Stomach (tissue), 19 donors: ENCODE data around the gene ACYP1. TPM values are rescaled to one million over a fixed set of nuclear protein-coding genes. Genes with fewer than 3 reads are reported as not detected.

Source experiments
- DNase-seq, 2 donors: peaks; one replicate each; pipeline versions ENCODE4 v3.0.0 to v3.0.0-alpha.2; 2013 to 2019
- H3K27ac ChIP-seq, 5 donors: fragments of 200-600 bp in 4 of 5; sonication (generic) in 4 of 5; one replicate each; pipeline ENCODE4 v1.5.1; 2013 to 2019; ENCODE audit warnings: mild to moderate bottlenecking in 1 of 5, moderate library complexity in 1 of 5
- H3K27me3 ChIP-seq, 3 donors: fragments of 200-600 bp; sonication (generic); one replicate each; pipeline ENCODE4 v1.5.1; 2017 to 2019; ENCODE audit warnings: mixed run types in 1 of 3
- H3K36me3 ChIP-seq, 4 donors: fragments of 200-600 bp; sonication (generic); 1 replicate in 3 of 4; 2 replicates in 1 of 4; pipeline ENCODE4 v1.5.1; 2016 to 2019
- H3K4me1 ChIP-seq, 4 donors: fragments of 200-600 bp; sonication (generic); one replicate each; pipeline ENCODE4 v1.5.1; 2016 to 2019
- H3K4me3 ChIP-seq, 4 donors: fragments of 200-600 bp; sonication (generic) in 3 of 4; one replicate each; pipeline ENCODE4 v1.5.1; 2016 to 2019; ENCODE audit warnings: mild to moderate bottlenecking in 1 of 4
- H3K9me3 ChIP-seq, 4 donors: fragments of 200-600 bp; sonication (generic); one replicate each; pipeline ENCODE4 v1.5.1; 2016 to 2019
- CTCF ChIP-seq, 7 experiments: fragments of 450-650 bp in 4 of 7; fragments of 200-600 bp in 3 of 7; sonication (generic) in 3 of 7; IDR thresholded peaks; one replicate each; pipeline ENCODE4 v1.5.1; 2016 to 2019; ENCODE audit warnings: antibody characterized with exemption in 7 of 7, control low read depth in 2 of 7, mild to moderate bottlenecking in 1 of 7
- EP300 ChIP-seq: sonication (generic); formaldehyde crosslinking; IDR thresholded peaks from one replicate; pipeline ENCODE4 v1.6.1; 2017; ENCODE audit warnings: antibody characterized with exemption
- POLR2A ChIP-seq, 4 donors: fragments of 450-650 bp; IDR thresholded peaks; one replicate each; pipeline ENCODE4 v1.6.1; 2016; ENCODE audit warnings: antibody characterized with exemption in 4 of 4, control low read depth in 2 of 4, mild to moderate bottlenecking in 1 of 4, moderate library complexity in 1 of 4
- POLR2AphosphoS5 ChIP-seq, 3 donors: sonication (generic); formaldehyde crosslinking; IDR thresholded peaks; one replicate each; pipeline ENCODE4 v1.6.1; 2016; ENCODE audit warnings: antibody characterized with exemption in 3 of 3
- WGBS, 5 donors: extraction: QIAGEN DNeasy Blood & Tissue Kit in 3 of 5; methylation state at CpG; one replicate each; pipeline versions ENCODE4 v1.1.5 to v1.1.7; 2013 to 2018; 5-methylcytosine and 5-hydroxymethylcytosine counted together
- intact Hi-C: fragments of 100-400 bp; cut with DNase I; formaldehyde crosslinking; loops from one replicate; pipeline ENCODE4 v1.15.1; 2023; ENCODE audit warnings: low total_unique reads
- long read RNA-seq, 10 donors: transcript quantifications; one replicate each; lab custom pipeline, GENCODE V29; 2026
- polyA plus RNA-seq, 3 donors: library from polyadenylated mRNA; stranded (reverse); fragments of 200-250 nt; gene quantifications; one replicate each; pipeline ENCODE4 v1.2.3, GENCODE V29; 2013
- total RNA-seq, 5 donors: library from RNA; depleted of rRNA; stranded (reverse); fragments of >200 nt; gene quantifications; one replicate each; pipeline versions ENCODE4 v1.1.0 to v1.2.3, GENCODE V29; 2014 to 2016
- donor health status: healthy with polysubstance abuse.
- donor health status: Bipolar disorder and iron deficiency.
- donor health status: healthy.

ACYP1 gene
- total RNA-seq (10 to 100 TPM in 2 of 5 donors, 1 to 10 TPM in 1, not detected in 2; 7.9 to 27.7 (median 12.2) TPM), polyA plus RNA-seq (10 to 100 TPM in 2 of 3 donors, 1 to 10 TPM in 1; 9.3 to 30.1 (median 11.9) TPM)
- long read RNA-seq, donor 1, transcript ACYP1-201 (3 exons, 627 nt): major isoform, 6 of 6 reads
- long read RNA-seq, donor 1, partial matches to known transcripts: 0 of 6 reads
- long read RNA-seq, donor 1, other reads (novel, unspliced or antisense): 0 of 6 reads
- long read RNA-seq, donor 2, partial matches to known transcripts: 0 of 5 reads
- long read RNA-seq, donor 2, other reads (novel, unspliced or antisense): 0 of 5 reads
- long read RNA-seq, donor 3, partial matches to known transcripts: 5 of 10 reads
- long read RNA-seq, donor 3, other reads (novel, unspliced or antisense): 0 of 10 reads
- long read RNA-seq, donor 4, partial matches to known transcripts: 0 of 1 reads
- long read RNA-seq, donor 4, other reads (novel, unspliced or antisense): 0 of 1 reads
- long read RNA-seq, donor 5, transcript ACYP1-201 (3 exons, 627 nt): major isoform, 14 of 18 reads
- long read RNA-seq, donor 5, partial matches to known transcripts: 0 of 18 reads
- long read RNA-seq, donor 5, other reads (novel, unspliced or antisense): 0 of 18 reads
- long read RNA-seq, donor 6, transcript ACYP1-201 (3 exons, 627 nt): major isoform, 14 of 17 reads
- long read RNA-seq, donor 6, partial matches to known transcripts: 0 of 17 reads
- long read RNA-seq, donor 6, other reads (novel, unspliced or antisense): 0 of 17 reads
- long read RNA-seq, donor 7, transcript ACYP1-201 (3 exons, 627 nt): major isoform, 6 of 8 reads
- long read RNA-seq, donor 7, partial matches to known transcripts: 0 of 8 reads
- long read RNA-seq, donor 7, other reads (novel, unspliced or antisense): 0 of 8 reads
- long read RNA-seq, donor 8, transcript ACYP1-201 (3 exons, 627 nt): major isoform, 8 of 22 reads
- long read RNA-seq, donor 8, partial matches to known transcripts: 10 of 22 reads
- long read RNA-seq, donor 8, other reads (novel, unspliced or antisense): 0 of 22 reads
- long read RNA-seq, donor 9, transcript ACYP1-201 (3 exons, 627 nt): major isoform, 11 of 21 reads
- long read RNA-seq, donor 9, partial matches to known transcripts: 10 of 21 reads
- long read RNA-seq, donor 9, other reads (novel, unspliced or antisense): 0 of 21 reads
- long read RNA-seq, donor 10, partial matches to known transcripts: 0 of 2 reads
- long read RNA-seq, donor 10, other reads (novel, unspliced or antisense): 0 of 2 reads

DNA sequence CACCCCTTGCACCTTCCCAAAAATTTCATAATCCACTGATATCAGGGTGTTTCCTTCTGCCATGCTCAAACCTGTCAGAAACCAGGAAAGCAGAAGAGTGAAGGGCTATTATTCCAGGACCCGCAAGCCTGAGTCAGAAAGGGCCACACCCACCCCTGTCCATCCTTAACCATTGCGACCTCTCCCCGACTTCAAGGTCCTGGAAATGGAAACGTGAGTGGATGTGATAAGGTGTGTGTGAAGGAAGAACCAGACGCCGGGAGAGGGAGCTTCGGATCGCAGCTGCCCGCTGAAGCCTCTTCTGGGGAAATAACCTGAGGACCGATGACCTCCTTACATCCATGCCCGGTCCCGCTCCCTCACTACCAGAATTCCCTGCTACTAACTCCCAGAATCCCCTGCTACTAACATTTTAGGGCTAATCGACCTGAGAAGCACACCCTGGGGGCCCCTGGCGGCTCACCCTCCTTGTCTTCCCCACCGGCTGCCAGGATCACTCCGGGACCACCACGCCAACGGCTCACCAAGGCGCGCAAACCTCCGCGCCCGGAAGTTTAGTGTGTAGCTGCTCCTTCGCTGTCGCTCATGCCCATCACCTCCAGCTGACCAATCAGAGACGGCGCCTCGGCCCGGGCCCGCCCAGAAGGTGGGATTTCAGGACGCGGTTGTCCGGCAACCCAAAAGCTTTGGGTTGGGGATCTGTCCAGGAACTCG is at the start of gene ACYP1:
Gene ACYP1 (minus strand): TSS at position 534 of the 714 bp plus-strand sequence. CDS start 471 bp downstream, at position 63.
- peaks cover 13 to 35% (median 30%) of the 10 kb centered on the region in 4 donors for H3K4me1 ChIP-seq
- DNase-seq: peak; percentile 95 to 97
- H3K36me3 ChIP-seq: peaks cover 0 to 8% (median 0%) of the 10 kb centered on the region in 4 donors
- H3K27ac ChIP-seq: peak within 1 kb of the TSS; percentile 75 to 87 (median 84)
- intact Hi-C loops: no loop called here
- 0% methylated on average over 26 to 34 of the region's 34 CpGs for WGBS, 5 donors
- TF ChIP-seq POLR2AphosphoS5 (IDR thresholded peaks at IDR 0.05): peak in 2 of 3 donors; percentile 35 to 66
- no peak for TF ChIP-seq CTCF (IDR thresholded peaks at IDR 0.05)
- peak within 1 kb of the TSS; percentile 63 to 83 (median 75) for H3K4me3 ChIP-seq
- H3K9me3 ChIP-seq: no peaks in the 10 kb centered on the region
- no peaks in the 10 kb centered on the region for H3K27me3 ChIP-seq

GRCh38 chr14:75109877-75110276 is 46.1 kb upstream of the ACYP1 start:
- Histone ChIP-seq H3K36me3 (peaks cover 64 to 100% (median 100%) of the 10 kb centered on the region in 4 donors), H3K27me3 (no peaks in the 10 kb centered on the region), H3K4me3 (no peak overlapping the region), H3K27ac (no peak overlapping the region), H3K4me1 (no peaks in the 10 kb centered on the region), H3K9me3 (no peaks in the 10 kb centered on the region)
- 80 to 96% (median 89%) methylated on average over 2 of the region's 2 CpGs for WGBS, 5 donors
- intact Hi-C loops: no loop called here
- TF ChIP-seq POLR2AphosphoS5 (IDR thresholded peaks at IDR 0.05) (no peak), POLR2A (IDR thresholded peaks at IDR 0.05) (no peak), EP300 (no peak), CTCF (IDR thresholded peaks at IDR 0.05) (no peak)
- DNase-seq: no peak

DNA sequence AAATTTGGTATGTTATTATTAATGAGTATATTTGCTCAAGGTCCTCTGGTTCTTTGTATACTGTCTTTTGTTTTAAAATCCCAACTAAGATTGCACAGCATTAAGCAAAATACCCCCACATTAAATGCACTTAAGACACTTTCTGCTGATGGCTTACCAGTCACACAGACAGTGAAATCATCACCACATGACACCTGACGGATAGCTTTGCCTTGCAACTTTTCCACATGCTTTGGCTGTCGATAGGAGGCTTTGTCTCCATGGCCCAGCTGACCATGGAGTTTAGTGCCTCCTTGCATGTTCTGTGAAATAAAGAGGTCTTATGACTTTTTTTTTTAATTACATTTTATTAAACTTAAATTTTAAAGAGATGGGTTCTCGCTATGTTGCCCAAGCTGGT is 43.4 kb upstream of the ACYP1 start:
- DNase-seq: no peak
- WGBS, 5 donors: 62 to 92% (median 67%) methylated on average over 3 of the region's 3 CpGs
- TF ChIP-seq CTCF (IDR thresholded peaks at IDR 0.05) (no peak), POLR2A (IDR thresholded peaks at IDR 0.05) (no peak), EP300 (no peak), POLR2AphosphoS5 (IDR thresholded peaks at IDR 0.05) (no peak)
- Histone ChIP-seq H3K27ac (no peak overlapping the region), H3K9me3 (no peaks in the 10 kb centered on the region), H3K27me3 (no peaks in the 10 kb centered on the region), H3K36me3 (peaks cover 69 to 100% (median 100%) of the 10 kb centered on the region in 4 donors), H3K4me3 (no peak overlapping the region), H3K4me1 (no peaks in the 10 kb centered on the region)
- intact Hi-C loops: no loop called here
